Activated T-helper 1 cell treated with anti-CD3 and anti-CD28 coated beads, Interleukin-2, amount 50 U/mL, for 16 hours (primary cell): ENCODE measurements around the gene GRIK4.
"Not testable (repeated sequence)": the region's sequence is repeated elsewhere in the genome, so short reads cannot be mapped to it uniquely, and the experiment has no call there.

Source experiments
- DNase-seq, 2 donors: peaks; one replicate each; pipeline ENCODE4 v3.0.0-alpha.2; 2020; ENCODE audit warnings: low read depth in 1 of 2, low spot score in 1 of 2

GRIK4 gene

GRCh38 chr11:120598517-120599257 is 87.1 kb downstream of the GRIK4 start:
- no peak for DNase-seq

GRCh38 chr11:120599816-120600420 is 88.4 kb downstream of the GRIK4 start:
- DNase-seq, result no peak

GRCh38 chr11:120601536-120601935 is 90.0 kb downstream of the GRIK4 start:
- DNase-seq, result no peak

- no peak for DNase-seq
Observed at GRCh38 chr11:120603071-120603470, 91.5 kb downstream of the GRIK4 start.

- no peak for DNase-seq
Observed at GRCh38 chr11:120605469-120605868, 93.9 kb downstream of the GRIK4 start.

GRCh38 chr11:120606211-120607010 is 94.9 kb downstream of the GRIK4 start:
- no peak for DNase-seq

GRCh38 chr11:120608061-120608460 is 96.5 kb downstream of the GRIK4 start:
- no peak for DNase-seq

- no peak for DNase-seq
Observed at GRCh38 chr11:120608760-120609211, 97.2 kb downstream of the GRIK4 start.

- DNase-seq, result no peak
Observed at GRCh38 chr11:120610111-120610510, 98.6 kb downstream of the GRIK4 start.

GRCh38 chr11:120611581-120611980 is 100.0 kb downstream of the GRIK4 start:
- DNase-seq, result no peak

GRCh38 chr11:120612513-120613263 is 101.1 kb downstream of the GRIK4 start:
- no peak for DNase-seq

- no peak for DNase-seq
Observed at GRCh38 chr11:120613264-120614226, 102.0 kb downstream of the GRIK4 start.

GRCh38 chr11:120615391-120615790 is 103.8 kb downstream of the GRIK4 start:
- DNase-seq, result no peak

- DNase-seq, result no peak
Observed at GRCh38 chr11:120618399-120618798, 106.9 kb downstream of the GRIK4 start.

GRCh38 chr11:120622189-120622875 is 110.8 kb downstream of the GRIK4 start:
- DNase-seq, result no peak

GRCh38 chr11:120624992-120625391 is 113.4 kb downstream of the GRIK4 start:
- DNase-seq, result not testable (repeated sequence)

- DNase-seq, result no peak
Observed at GRCh38 chr11:120625565-120625964, 114.0 kb downstream of the GRIK4 start.

- no peak for DNase-seq
Observed at GRCh38 chr11:120626791-120627190, 115.2 kb downstream of the GRIK4 start.

- no peak for DNase-seq
Observed at GRCh38 chr11:120627327-120628163, 116.0 kb downstream of the GRIK4 start.
